Measurements from ENCODE around the gene SRR.

The SRR gene

GRCh38 chr17:2289878-2290478, 13.8 kb upstream of the SRR start:
- Histone ChIP-seq H3K27me3 (ENCODE audit: control insufficient read depth, insufficient read depth, low read length) (no peaks in the 10 kb centered on the region), H3K4me3 (ENCODE audit: low read depth, low read length) (no peak overlapping the region), H3K79me2 (peaks cover 1% of the 10 kb centered on the region), H3K9me3 (ENCODE audit: control insufficient read depth, low read length) (no peaks in the 10 kb centered on the region), H3K27ac (no peak overlapping the region), H3K9ac (no peak overlapping the region), H2AFZ (no peak overlapping the region), H3K36me3 (ENCODE audit: control insufficient read depth, insufficient read depth, low read length) (no peaks in the 10 kb centered on the region), H3K4me1 (no peaks in the 10 kb centered on the region), H3K4me2 (ENCODE audit: low read length) (no peak overlapping the region)
- no peak for TF ChIP-seq CTCF (IDR thresholded peaks at IDR 0.05)

GRCh38 chr17:2292100-2292499, 11.7 kb upstream of the SRR start:
- no peak overlapping the region for H2AFZ ChIP-seq
- no peak for TF ChIP-seq CTCF (IDR thresholded peaks at IDR 0.05)
- H3K27ac ChIP-seq, result no peak overlapping the region
- no peaks in the 10 kb centered on the region for H3K36me3 ChIP-seq (ENCODE audit: control insufficient read depth, insufficient read depth, low read length)
- H3K79me2 ChIP-seq, result peaks cover 14% of the 10 kb centered on the region
- H3K9me3 ChIP-seq (ENCODE audit: control insufficient read depth, low read length), result no peaks in the 10 kb centered on the region
- no peaks in the 10 kb centered on the region for H3K27me3 ChIP-seq (ENCODE audit: control insufficient read depth, insufficient read depth, low read length)
- no peak overlapping the region for H3K4me2 ChIP-seq (ENCODE audit: low read length)
- no peak overlapping the region for H3K4me3 ChIP-seq (ENCODE audit: low read depth, low read length)
- H3K4me1 ChIP-seq, result no peaks in the 10 kb centered on the region
- no peak overlapping the region for H3K9ac ChIP-seq

GRCh38 chr17:2295575-2295974, 8.2 kb upstream of the SRR start:
- Histone ChIP-seq H3K9ac (no peak overlapping the region), H3K4me2 (ENCODE audit: low read length) (no peak overlapping the region), H3K36me3 (ENCODE audit: control insufficient read depth, insufficient read depth, low read length) (no peaks in the 10 kb centered on the region), H3K79me2 (peaks cover 27% of the 10 kb centered on the region), H3K4me1 (no peaks in the 10 kb centered on the region), H3K4me3 (ENCODE audit: low read depth, low read length) (no peak overlapping the region), H3K27me3 (ENCODE audit: control insufficient read depth, insufficient read depth, low read length) (no peaks in the 10 kb centered on the region), H2AFZ (no peak overlapping the region), H3K9me3 (ENCODE audit: control insufficient read depth, low read length) (no peaks in the 10 kb centered on the region), H3K27ac (no peak overlapping the region)
- TF ChIP-seq CTCF (IDR thresholded peaks at IDR 0.05), result no peak

- H3K36me3 ChIP-seq (ENCODE audit: control insufficient read depth, insufficient read depth, low read length), result no peaks in the 10 kb centered on the region
- no peak overlapping the region for H3K27ac ChIP-seq
- no peak overlapping the region for H3K4me2 ChIP-seq (ENCODE audit: low read length)
- H3K27me3 ChIP-seq (ENCODE audit: control insufficient read depth, insufficient read depth, low read length), result no peaks in the 10 kb centered on the region
- no peaks in the 10 kb centered on the region for H3K4me1 ChIP-seq
- peaks cover 32% of the 10 kb centered on the region for H3K79me2 ChIP-seq
- TF ChIP-seq CTCF (IDR thresholded peaks at IDR 0.05), result no peak
- no peak overlapping the region for H2AFZ ChIP-seq
- no peak overlapping the region for H3K4me3 ChIP-seq (ENCODE audit: low read depth, low read length)
- H3K9ac ChIP-seq, result no peak overlapping the region
- no peaks in the 10 kb centered on the region for H3K9me3 ChIP-seq (ENCODE audit: control insufficient read depth, low read length)
These were observed 6.7 kb upstream of the SRR start for GRCh38 chr17:2297023-2297422.

- H3K27ac ChIP-seq, result no peak overlapping the region
- no peaks in the 10 kb centered on the region for H3K9me3 ChIP-seq (ENCODE audit: control insufficient read depth, low read length)
- no peak for TF ChIP-seq CTCF (IDR thresholded peaks at IDR 0.05)
- H3K4me3 ChIP-seq (ENCODE audit: low read depth, low read length), result no peak overlapping the region
- H3K4me1 ChIP-seq, result no peaks in the 10 kb centered on the region
- no peak overlapping the region for H2AFZ ChIP-seq
- no peak overlapping the region for H3K4me2 ChIP-seq (ENCODE audit: low read length)
- no peaks in the 10 kb centered on the region for H3K27me3 ChIP-seq (ENCODE audit: control insufficient read depth, insufficient read depth, low read length)
- no peak overlapping the region for H3K9ac ChIP-seq
- no peaks in the 10 kb centered on the region for H3K36me3 ChIP-seq (ENCODE audit: control insufficient read depth, insufficient read depth, low read length)
- peaks cover 44% of the 10 kb centered on the region for H3K79me2 ChIP-seq
These were observed 4.6 kb upstream of the SRR start for GRCh38 chr17:2299136-2299535.

Data from parathyroid adenoma (tissue), 2 donors.